H54 (cell line): ENCODE measurements around the gene CHRNA4.
"Not testable (repeated sequence)": the region's sequence is repeated elsewhere in the genome, so short reads cannot be mapped to it uniquely, and the experiment has no call there.

ENCODE experiments used
- DNase-seq: peaks from one replicate; pipeline ENCODE4 v3.0.0; 2011; ENCODE audit warnings: low spot score, mixed read lengths; ENCODE audit not compliant: insufficient read length
- FAIRE-seq: peaks from 3 replicates; lab custom pipeline; 2011; peaks lifted over from hg19 to GRCh38; lab: Jason Lieb, UNC
- POLR2A ChIP-seq: IDR thresholded peaks from 2 replicates; pipeline ENCODE4 v1.6.1; 2011; ENCODE audit warnings: low read depth, mild to moderate bottlenecking, low read length

CHRNA4 gene

GRCh38 chr20:63312273-63312672, 48.9 kb downstream of the CHRNA4 start:
- DNase-seq: no peak
- FAIRE-seq: no peak
- TF ChIP-seq POLR2A: no peak

DNA sequence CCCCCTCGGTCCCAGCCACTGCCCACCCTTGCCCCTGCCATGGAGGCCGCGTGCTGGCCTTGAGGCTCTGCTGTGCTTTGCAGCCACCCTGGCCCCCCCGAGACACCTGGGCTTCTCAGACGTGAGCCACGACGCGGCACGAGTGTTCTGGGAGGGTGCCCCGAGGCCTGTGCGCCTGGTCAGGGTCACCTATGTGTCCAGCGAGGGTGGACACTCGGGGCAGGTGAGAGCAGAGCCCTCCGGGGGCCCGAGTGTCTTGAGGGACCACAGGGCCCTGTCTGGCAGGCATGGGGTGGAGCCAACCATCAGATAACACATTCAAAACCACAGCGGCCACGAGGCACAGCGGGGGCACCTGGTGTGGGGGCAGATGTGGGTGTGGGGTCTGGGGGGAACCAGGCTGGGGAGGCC, 49.3 kb downstream of the CHRNA4 start:
- no peak for DNase-seq
- FAIRE-seq: no peak
- no peak for TF ChIP-seq POLR2A

GRCh38 chr20:63311186-63311832, 49.8 kb downstream of the CHRNA4 start:
- no peak for FAIRE-seq
- TF ChIP-seq POLR2A: no peak
- no peak for DNase-seq

- no peak for FAIRE-seq
These were observed 50.7 kb downstream of the CHRNA4 start for GRCh38 chr20:63310265-63310991.

DNA sequence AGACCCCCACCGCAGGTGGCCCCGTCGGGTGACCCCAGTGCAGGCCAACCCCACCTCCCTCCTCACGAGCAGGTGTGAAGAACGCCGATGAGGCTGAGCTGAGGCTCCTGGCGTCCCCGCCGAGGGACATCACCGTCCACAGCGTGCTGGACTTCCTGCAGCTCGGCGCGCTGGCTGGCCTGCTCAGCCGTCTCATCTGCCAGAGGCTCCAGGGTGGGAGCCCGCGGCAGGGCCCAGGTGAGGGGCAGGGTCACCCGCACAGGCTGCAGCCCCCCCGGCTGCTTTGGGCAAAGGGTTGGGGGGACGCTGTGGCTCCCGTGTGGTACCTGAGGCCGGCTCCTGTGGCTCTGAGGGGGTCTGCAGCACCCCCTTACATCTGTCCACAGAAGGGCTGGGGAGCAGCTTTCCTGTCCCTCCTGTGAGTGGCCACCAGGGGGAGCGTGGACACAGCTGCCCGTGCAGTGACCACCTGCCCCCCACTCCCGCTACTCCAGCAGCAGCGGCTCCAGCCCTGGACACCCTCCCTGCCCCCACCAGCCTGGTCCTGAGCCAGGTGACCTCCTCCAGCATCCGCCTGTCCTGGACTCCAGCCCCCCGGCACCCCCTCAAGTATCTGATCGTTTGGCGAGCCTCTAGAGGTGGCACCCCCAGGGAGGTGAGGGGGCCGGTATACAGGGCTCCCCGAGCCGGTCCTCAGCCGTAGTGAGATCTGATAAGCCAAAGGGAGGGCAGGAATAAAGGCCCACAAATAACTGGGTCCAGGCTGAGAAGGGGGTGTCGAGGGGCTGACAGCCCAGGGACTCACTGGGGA, 51.7 kb downstream of the CHRNA4 start:
- peak; percentile 74 for DNase-seq
- no peak for TF ChIP-seq POLR2A
- no peak for FAIRE-seq

More at GRCh38 chr20:63310265-63310991, 50.7 kb downstream of the CHRNA4 start:
- no peak for TF ChIP-seq POLR2A
- DNase-seq: no peak

GRCh38 chr20:63308218-63308911, 52.8 kb downstream of the CHRNA4 start:
- no peak for TF ChIP-seq POLR2A
- DNase-seq: no peak
- no peak for FAIRE-seq

DNA sequence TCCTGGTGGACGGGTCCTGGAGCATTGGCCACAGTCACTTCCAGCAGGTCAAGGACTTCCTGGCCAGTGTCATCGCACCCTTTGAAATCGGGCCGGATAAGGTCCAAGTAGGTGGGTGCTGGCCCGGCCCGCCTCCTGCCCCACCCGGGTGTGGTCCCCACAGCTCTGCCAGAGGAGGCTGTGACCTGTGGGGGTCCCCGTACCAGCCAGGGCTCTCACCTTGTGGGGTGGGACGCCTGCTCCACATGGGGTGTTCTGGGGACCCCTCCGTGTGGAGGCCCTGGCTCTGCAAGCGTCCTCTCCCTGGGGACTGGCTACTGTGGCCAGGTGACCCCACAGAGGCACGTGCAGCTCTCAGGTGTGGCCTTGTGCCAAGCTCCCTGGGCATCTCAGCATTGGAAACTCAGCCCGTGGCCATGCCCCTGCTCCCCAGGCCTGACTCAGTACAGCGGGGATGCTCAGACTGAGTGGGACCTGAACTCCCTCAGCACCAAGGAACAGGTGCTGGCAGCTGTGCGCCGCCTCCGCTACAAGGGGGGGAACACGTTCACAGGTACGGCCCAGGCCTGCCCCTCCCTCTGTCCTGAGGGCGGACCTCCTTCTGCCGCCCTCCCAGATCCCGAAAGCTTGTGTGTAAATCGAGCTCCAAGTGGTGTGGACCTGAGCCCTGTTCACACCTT, 53.5 kb downstream of the CHRNA4 start:
- FAIRE-seq (no peak), DNase-seq (no peak)
- TF ChIP-seq POLR2A: no peak

- TF ChIP-seq POLR2A: no peak
- no peak for FAIRE-seq
- DNase-seq: no peak
These were observed 54.2 kb downstream of the CHRNA4 start for GRCh38 chr20:63306673-63307537.

DNA sequence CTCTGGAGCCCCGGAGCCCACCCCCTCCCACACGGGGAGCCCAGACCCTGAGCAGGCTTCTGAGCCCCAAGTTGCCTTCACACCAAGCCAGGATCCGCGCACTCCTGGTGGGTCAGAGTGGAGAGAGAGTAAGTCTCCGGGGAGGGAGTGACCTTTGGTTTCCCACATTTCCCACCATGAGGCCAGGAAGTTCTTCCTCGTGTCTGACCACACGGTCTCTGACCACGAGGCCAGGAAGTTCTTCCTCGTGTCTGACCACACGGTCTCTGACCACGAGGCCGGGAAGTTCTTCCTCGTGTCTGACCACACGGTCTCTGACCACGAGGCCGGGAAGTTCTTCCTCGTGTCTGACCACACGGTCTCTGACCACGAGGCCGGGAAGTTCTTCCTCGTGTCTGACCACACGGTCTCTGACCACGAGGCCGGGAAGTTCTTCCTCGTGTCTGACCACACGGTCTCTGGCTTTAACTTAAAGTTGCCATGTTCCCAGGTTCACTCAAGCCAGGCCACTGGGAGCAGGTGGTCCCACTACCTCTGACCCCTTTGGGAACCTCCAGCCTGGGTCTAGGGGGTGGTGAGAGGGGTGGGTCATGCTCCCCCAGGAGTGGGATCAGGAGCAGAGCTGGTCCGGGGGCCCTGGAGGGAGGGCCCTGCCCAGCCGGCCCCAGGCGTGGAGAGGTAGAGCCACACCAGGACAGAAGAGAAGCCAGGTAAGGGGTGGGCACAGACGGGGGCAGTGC, 55.0 kb downstream of the CHRNA4 start:
- not testable (repeated sequence) for FAIRE-seq, DNase-seq

DNA sequence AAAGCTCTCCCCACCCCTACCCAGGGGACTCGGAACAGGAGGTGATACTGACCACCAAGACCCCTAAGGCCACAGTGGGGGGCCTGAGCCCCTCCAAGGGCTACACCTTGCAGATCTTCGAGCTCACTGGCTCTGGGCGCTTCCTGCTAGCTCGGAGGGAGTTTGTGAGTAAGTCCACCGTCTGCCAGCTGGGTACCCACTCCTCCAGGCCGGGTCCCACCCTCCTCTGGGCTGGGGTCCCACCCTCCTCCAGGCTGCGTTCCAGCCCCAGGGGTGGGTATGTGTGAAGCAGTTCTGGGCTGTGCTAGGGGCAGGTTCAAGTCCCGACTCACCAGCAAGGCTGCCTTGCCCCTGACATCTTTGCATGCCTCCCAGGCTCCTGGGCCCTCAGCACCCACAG, 55.8 kb downstream of the CHRNA4 start:
- no peak for FAIRE-seq
- no peak for DNase-seq
- no peak for TF ChIP-seq POLR2A

DNA sequence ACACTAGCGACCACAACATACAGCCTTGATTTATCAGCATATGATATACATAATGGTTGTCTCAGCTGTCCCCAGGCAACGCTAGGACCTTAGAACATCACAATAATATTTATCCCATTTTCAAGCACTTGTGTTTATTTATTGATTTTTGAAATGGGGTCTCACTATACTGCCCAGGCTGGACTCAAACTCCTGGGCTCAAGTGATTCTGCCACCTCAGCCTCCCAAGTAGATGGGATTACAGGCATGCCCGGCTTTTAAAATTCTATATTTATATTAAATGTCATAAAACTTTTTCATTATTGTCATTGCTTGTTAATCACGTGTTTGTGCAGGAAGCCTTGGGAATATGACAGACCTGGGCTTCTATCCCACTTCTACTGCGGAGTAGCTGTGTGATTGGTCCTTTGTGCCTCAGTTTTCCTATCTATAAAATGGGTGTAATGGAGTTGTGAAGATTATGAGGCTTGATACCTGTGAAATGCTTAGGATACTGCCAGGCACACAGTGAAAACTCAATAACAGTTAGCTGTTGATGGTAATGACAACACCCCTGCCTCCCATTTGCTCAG, 58.0 kb downstream of the CHRNA4 start:
- no peak for DNase-seq
- FAIRE-seq: no peak
- no peak for TF ChIP-seq POLR2A
